Measurements from ENCODE around the gene BICD1. TPM values are rescaled to one million over a fixed set of nuclear protein-coding genes. Genes with fewer than 3 reads are reported as not detected.

BICD1 gene
- total and polyA plus RNA-seq, 8 donors: 13.6 to 21.2 (median 19.6) TPM

DNA sequence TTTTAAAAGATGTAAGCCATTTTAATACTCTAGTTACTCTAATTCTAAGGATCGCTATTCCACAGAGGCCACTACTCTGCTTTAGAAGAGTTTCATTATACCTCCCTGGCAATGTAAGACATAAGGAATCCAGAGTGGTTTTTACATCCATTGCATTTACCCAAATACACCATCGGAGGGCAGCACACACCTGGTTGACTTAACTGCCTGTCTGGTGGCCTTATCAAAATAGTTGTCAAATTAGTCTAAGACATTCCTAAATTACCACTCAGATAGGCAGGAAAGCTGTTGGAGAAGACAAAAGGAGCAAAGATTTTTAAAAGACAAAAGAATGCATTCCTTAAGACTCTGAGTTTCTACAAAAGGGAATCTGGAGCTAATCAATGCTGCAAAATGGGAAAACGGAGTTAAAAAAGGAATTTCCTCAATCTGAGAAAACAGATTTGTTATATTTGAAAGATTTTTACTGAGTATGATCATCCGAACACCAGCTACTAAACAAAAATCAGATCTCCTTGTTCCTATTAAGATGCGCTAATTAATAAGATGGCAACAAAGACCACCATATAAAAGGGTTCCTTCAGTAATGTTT lies 258.9 kb downstream of the BICD1 start:
- intact Hi-C loops (cut with DNase I): loop anchor here in 1 of 2 donors (10.0 kb wide), 1 partner anchor 309 kb away; the partner anchor contains the start of gene DNM1L
- Histone ChIP-seq H3K4me3 (no peak overlapping the region), H3K4me1 (no peaks in the 10 kb centered on the region), H3K27me3 (no peaks in the 10 kb centered on the region), H3K27ac (no peak overlapping the region), H3K9me3 (no peaks in the 10 kb centered on the region), H3K36me3 (no peaks in the 10 kb centered on the region)
- TF ChIP-seq, protein P1, sequence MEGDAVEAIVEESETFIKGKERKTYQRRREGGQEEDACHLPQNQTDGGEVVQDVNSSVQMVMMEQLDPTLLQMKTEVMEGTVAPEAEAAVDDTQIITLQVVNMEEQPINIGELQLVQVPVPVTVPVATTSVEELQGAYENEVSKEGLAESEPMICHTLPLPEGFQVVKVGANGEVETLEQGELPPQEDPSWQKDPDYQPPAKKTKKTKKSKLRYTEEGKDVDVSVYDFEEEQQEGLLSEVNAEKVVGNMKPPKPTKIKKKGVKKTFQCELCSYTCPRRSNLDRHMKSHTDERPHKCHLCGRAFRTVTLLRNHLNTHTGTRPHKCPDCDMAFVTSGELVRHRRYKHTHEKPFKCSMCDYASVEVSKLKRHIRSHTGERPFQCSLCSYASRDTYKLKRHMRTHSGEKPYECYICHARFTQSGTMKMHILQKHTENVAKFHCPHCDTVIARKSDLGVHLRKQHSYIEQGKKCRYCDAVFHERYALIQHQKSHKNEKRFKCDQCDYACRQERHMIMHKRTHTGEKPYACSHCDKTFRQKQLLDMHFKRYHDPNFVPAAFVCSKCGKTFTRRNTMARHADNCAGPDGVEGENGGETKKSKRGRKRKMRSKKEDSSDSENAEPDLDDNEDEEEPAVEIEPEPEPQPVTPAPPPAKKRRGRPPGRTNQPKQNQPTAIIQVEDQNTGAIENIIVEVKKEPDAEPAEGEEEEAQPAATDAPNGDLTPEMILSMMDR (IDR thresholded peaks at IDR 0.05): peak; percentile 67 to 74
- peak; percentile 97 for ATAC-seq
- DNase-seq: peak in 2 of 4 donors; percentile 36 to 69

DNA sequence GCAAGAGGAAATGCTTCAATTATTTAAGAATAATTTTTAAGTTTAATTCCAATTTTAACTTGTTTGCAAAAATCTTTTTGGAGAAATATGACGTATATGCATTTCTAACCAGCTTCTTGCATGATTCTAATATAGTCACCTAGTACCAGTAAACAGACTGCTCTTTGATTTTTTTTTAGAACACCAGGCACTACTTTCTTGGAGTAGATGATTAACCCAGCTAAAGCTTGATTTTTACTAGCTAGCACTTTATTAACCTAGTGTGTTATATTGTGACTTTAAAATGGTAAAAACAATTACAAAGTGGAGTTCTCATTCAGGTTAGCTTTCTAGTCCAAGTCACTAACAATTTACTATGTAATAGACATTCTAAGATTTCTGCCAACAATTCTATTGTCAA lies 260.1 kb downstream of the BICD1 start:
- Histone ChIP-seq H3K27ac (no peak overlapping the region), H3K4me1 (no peaks in the 10 kb centered on the region), H3K9me3 (no peaks in the 10 kb centered on the region), H3K4me3 (no peak overlapping the region), H3K36me3 (no peaks in the 10 kb centered on the region), H3K27me3 (no peaks in the 10 kb centered on the region)
- intact Hi-C loops (cut with DNase I): loop anchor here in 1 of 2 donors (10.0 kb wide), 1 partner anchor 308 kb away; the partner anchor contains the start of gene DNM1L
- no peak for ATAC-seq
- no peak for DNase-seq
- TF ChIP-seq, protein P1 (IDR thresholded peaks at IDR 0.05): no peak

DNA sequence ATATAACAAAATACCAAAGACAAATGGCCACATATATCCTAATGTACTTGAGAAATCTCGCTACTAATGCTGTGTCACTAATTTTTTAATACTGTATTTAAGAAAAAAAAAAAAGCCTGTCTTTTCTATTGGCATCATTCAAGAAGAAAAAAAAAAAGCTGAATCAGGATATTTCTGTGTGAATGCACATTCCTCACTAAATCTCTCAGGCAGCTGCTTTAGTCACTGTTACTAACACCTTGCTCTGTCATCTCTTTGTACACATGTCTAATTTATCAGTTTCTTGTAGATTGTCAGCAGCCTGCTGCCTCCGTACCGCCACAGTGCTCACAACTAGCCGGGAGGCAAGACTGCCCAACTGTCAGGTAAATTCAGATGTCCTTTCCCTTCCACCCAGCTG lies 260.7 kb downstream of the BICD1 start:
- H3K36me3 ChIP-seq: no peaks in the 10 kb centered on the region
- intact Hi-C loops (cut with DNase I): loop anchor here in 1 of 2 donors (10.0 kb wide), 1 partner anchor 307 kb away; the partner anchor contains the start of gene DNM1L
- H3K27me3 ChIP-seq: no peaks in the 10 kb centered on the region
- no peak overlapping the region for H3K4me3 ChIP-seq
- ATAC-seq: no peak
- DNase-seq: no peak
- H3K4me1 ChIP-seq: no peaks in the 10 kb centered on the region
- TF ChIP-seq, protein P1 (IDR thresholded peaks at IDR 0.05): no peak
- no peak overlapping the region for H3K27ac ChIP-seq
- no peaks in the 10 kb centered on the region for H3K9me3 ChIP-seq

DNA sequence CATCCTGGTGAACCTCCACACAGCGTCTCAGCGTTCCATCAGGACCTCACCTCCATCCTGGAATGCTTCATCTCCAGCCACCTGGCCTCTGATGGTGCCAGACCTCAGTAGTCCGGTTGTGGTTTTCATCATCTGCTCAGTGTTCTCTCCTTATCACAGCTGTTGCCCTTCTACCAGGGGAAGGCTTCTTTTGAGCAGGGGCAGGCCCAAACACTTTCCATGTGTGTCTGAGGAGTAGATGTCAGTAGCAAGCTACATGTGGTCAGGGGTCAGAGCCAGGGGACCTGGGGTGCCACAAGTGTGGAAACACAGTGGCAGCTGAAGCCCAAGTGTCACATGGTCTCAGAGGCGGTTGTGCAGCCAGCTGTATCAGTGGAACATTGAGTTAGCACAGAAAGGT lies 262.6 kb downstream of the BICD1 start:
- H3K27me3 ChIP-seq: no peaks in the 10 kb centered on the region
- DNase-seq (no peak), ATAC-seq (no peak)
- TF ChIP-seq, protein P1 (IDR thresholded peaks at IDR 0.05): no peak
- intact Hi-C loops (cut with DNase I): loop anchor here in 1 of 2 donors (10.0 kb wide), 1 partner anchor 306 kb away; the partner anchor contains the start of gene DNM1L
- no peak overlapping the region for H3K27ac ChIP-seq
- H3K4me3 ChIP-seq: no peak overlapping the region
- no peaks in the 10 kb centered on the region for H3K4me1 ChIP-seq
- no peaks in the 10 kb centered on the region for H3K36me3 ChIP-seq
- H3K9me3 ChIP-seq: no peaks in the 10 kb centered on the region

DNA sequence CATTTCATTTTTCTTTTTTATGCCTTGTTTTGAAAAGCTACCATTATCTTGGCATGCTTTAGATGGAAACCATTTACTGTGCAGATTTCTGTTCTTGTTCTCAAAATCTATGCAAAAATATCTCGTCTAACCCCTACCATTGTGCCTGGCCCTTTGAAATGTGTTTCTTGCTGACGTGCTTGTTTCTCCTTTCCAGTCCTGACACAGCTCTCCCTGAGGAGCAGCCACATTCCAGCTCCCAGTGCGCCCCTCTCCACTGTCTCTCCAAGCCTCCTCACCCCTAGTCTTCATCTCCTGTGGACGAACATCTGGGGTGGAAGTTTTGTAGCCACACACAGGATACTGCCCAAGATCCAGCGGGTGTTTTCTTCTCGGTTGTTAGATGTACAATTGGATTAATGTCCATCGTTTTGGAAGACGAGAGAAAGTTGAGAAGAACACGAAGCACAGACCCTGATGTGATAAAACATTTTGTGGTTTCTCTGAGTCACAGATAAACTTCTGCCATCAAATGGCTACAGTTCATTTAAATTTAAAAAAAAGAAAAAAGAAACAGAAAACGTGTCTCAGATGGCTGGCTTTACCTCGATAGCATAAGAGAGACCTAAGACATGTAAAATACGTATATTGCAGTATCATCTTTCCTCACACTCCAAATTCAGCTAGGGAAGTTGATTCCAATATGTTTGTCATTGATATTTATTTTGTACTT lies 270.9 kb downstream of the BICD1 start:
- no peaks in the 10 kb centered on the region for H3K9me3 ChIP-seq
- no peaks in the 10 kb centered on the region for H3K36me3 ChIP-seq
- TF ChIP-seq, protein P1 (IDR thresholded peaks at IDR 0.05): no peak
- no peaks in the 10 kb centered on the region for H3K27me3 ChIP-seq
- no peaks in the 10 kb centered on the region for H3K4me1 ChIP-seq
- no peak for ATAC-seq
- no peak overlapping the region for H3K4me3 ChIP-seq
- intact Hi-C loops (cut with DNase I): no loop called here
- no peak overlapping the region for H3K27ac ChIP-seq
- no peak for DNase-seq
